SK-N-SH (cell line): ENCODE measurements around the gene FMN1. TPM values are rescaled to one million over a fixed set of nuclear protein-coding genes. Genes with fewer than 3 reads are reported as not detected.

Experiments used
- CTCF ChIA-PET: fragments of 300-600, 350-600 bp; formaldehyde crosslinking; extraction: SDS; loops from one replicate; lab custom pipeline; 2021; lab: Yijun Ruan, JAX
- POLR2A ChIA-PET: fragments of 350-600 bp; sonication (Branson Sonifier 250); formaldehyde crosslinking; extraction: SDS; loops from one replicate; lab custom pipeline; 2020; ENCODE audit warnings: antibody characterized with exemption, inconsistent platforms; lab: Yijun Ruan, JAX
- DNase-seq: peaks from one replicate; pipeline ENCODE4 v3.0.0; 2012
- H2AFZ ChIP-seq: fragments of 200-600 bp; sonication (generic); 2 replicates; pipeline ENCODE4 v1.8.1; 2016; ENCODE audit warnings: antibody characterized with exemption, mild to moderate bottlenecking, low read depth
- H3F3A ChIP-seq: fragments of 200-600 bp; sonication (generic); replicated peaks from 2 replicates; pipeline ENCODE3; 2016; ENCODE audit warnings: antibody characterized with exemption, mild to moderate bottlenecking; ENCODE audit not compliant: insufficient read depth
- H3K27ac ChIP-seq, 2 experiments: fragments of 200-500 bp in 1 of 2; fragments of 200-600 bp in 1 of 2; sonication (Bioruptor generic) in 1 of 2; sonication (generic), shearing (Covaris generic) in 1 of 2; 2 replicates each; pipeline versions ENCODE4 v1.5.1 to v1.6.1; 2014 to 2016; ENCODE audit warnings: low read depth in 2 of 2, inconsistent platforms in 1 of 2, low read length in 1 of 2, mild to moderate bottlenecking in 1 of 2, mixed read lengths in 1 of 2
- H3K27me3 ChIP-seq: fragments of 200-600 bp; sonication (generic), shearing (Covaris generic); 2 replicates; pipeline ENCODE4 v1.6.1; 2016; ENCODE audit warnings: mixed run types; ENCODE audit not compliant: insufficient read depth
- H3K36me3 ChIP-seq, 2 experiments: fragments of 200-500 bp in 1 of 2; fragments of 200-600 bp in 1 of 2; sonication (Bioruptor generic) in 1 of 2; sonication (generic) in 1 of 2; replicated peaks in 1 of 2; 2 replicates each; pipeline versions ENCODE3 to v1.5.1; 2014 to 2016; ENCODE audit warnings: low read length in 1 of 2, mild to moderate bottlenecking in 1 of 2; ENCODE audit not compliant: insufficient read depth in 2 of 2, control insufficient read depth in 1 of 2
- H3K4me1 ChIP-seq, 2 experiments: fragments of 200-500 bp in 1 of 2; fragments of 200-600 bp in 1 of 2; sonication (Bioruptor generic) in 1 of 2; sonication (generic), shearing (Covaris generic) in 1 of 2; 2 replicates each; pipeline versions ENCODE4 v1.5.1 to v1.6.1; 2014 to 2016; ENCODE audit warnings: low read depth in 1 of 2, low read length in 1 of 2, mixed run types in 1 of 2; ENCODE audit not compliant: insufficient read depth in 2 of 2, control insufficient read depth in 1 of 2
- H3K4me2 ChIP-seq: fragments of 200-600 bp; sonication (generic), shearing (Covaris generic); 2 replicates; pipeline ENCODE4 v1.6.1; 2017; ENCODE audit warnings: mixed run types
- H3K4me3 ChIP-seq, 2 experiments: fragments of 200-500 bp in 1 of 2; fragments of 200-600 bp in 1 of 2; sonication (Bioruptor generic) in 1 of 2; sonication (generic), shearing (Covaris generic) in 1 of 2; 2 replicates each; pipeline versions ENCODE4 v1.5.1 to v1.8.1; 2014 to 2016; ENCODE audit warnings: low read depth in 2 of 2, inconsistent platforms in 1 of 2, low read length in 1 of 2, mild to moderate bottlenecking in 1 of 2, mixed read lengths in 1 of 2, moderate library complexity in 1 of 2
- H3K79me2 ChIP-seq: fragments of 200-600 bp; sonication (generic); 2 replicates; pipeline ENCODE4 v1.8.1; 2017; ENCODE audit warnings: mild to moderate bottlenecking; ENCODE audit not compliant: insufficient read depth
- H3K9ac ChIP-seq: fragments of 200-600 bp; sonication (generic); 2 replicates; pipeline ENCODE4 v1.6.1; 2017; ENCODE audit warnings: mixed run types
- H3K9me2 ChIP-seq: fragments of 200-600 bp; sonication (generic); 2 replicates; pipeline ENCODE4 v1.6.1; 2017; ENCODE audit warnings: mixed run types
- H3K9me3 ChIP-seq: fragments of 200-600 bp; sonication (generic); 2 replicates; pipeline ENCODE4 v1.6.1; 2017; ENCODE audit warnings: mixed run types, mild to moderate bottlenecking, moderate library complexity
- H4K20me1 ChIP-seq: fragments of 200-600 bp; sonication (generic); 2 replicates; pipeline ENCODE4 v1.6.1; 2017; ENCODE audit warnings: mild to moderate bottlenecking, mixed run types; ENCODE audit not compliant: insufficient read depth
- CHD2 ChIP-seq: fragments of 150-350 bp; IDR thresholded peaks from 2 replicates; pipeline ENCODE4 v1.6.1; 2018; ENCODE audit warnings: low read length; ENCODE audit not compliant: partially characterized antibody
- CTCF ChIP-seq: fragments of 200-600 bp; sonication (generic); IDR thresholded peaks from 2 replicates; pipeline ENCODE4 v1.6.1; 2017; ENCODE audit warnings: antibody characterized with exemption, mild to moderate bottlenecking, moderate library complexity
- EZH2phosphoT487 ChIP-seq: fragments of 200-600 bp; sonication (generic); IDR thresholded peaks from 2 replicates; pipeline ENCODE4 v1.6.1; 2017; ENCODE audit warnings: low read depth, mixed run types, mild to moderate bottlenecking, antibody characterized with exemption, moderate library complexity, borderline replicate concordance
- FOSL2 ChIP-seq: IDR thresholded peaks from 2 replicates; pipeline ENCODE4 v1.4.0; 2012; ENCODE audit warnings: low read depth, mild to moderate bottlenecking, moderate library complexity, borderline replicate concordance
- FOXM1 ChIP-seq: IDR thresholded peaks from 2 replicates; pipeline ENCODE4 v1.4.0; 2012; ENCODE audit warnings: low read depth, mild to moderate bottlenecking
- GABPA ChIP-seq: IDR thresholded peaks from 2 replicates; pipeline ENCODE4 v1.4.0; 2012; ENCODE audit warnings: low read depth, mild to moderate bottlenecking
- IRF3 ChIP-seq: fragments of 150-350 bp; IDR thresholded peaks from 2 replicates; pipeline ENCODE4 v1.6.1; 2016; ENCODE audit warnings: mild to moderate bottlenecking, low read depth, low read length
- JUND ChIP-seq: IDR thresholded peaks from 2 replicates; pipeline ENCODE4 v1.4.0; 2012
- MAX ChIP-seq: IDR thresholded peaks from 2 replicates; pipeline ENCODE4 v1.4.0; 2012; ENCODE audit warnings: low read depth
- MEF2A ChIP-seq: IDR thresholded peaks from 2 replicates; pipeline ENCODE4 v1.4.0; 2012; ENCODE audit warnings: low read depth, borderline replicate concordance
- NFIC ChIP-seq: IDR thresholded peaks from 2 replicates; pipeline ENCODE4 v1.4.0; 2012; ENCODE audit warnings: borderline replicate concordance
- NRF1 ChIP-seq: IDR thresholded peaks from 2 replicates; pipeline ENCODE4 v1.6.1; 2012; ENCODE audit warnings: low read depth, mild to moderate bottlenecking, low read length
- RFX5 ChIP-seq: IDR thresholded peaks from 2 replicates; pipeline ENCODE4 v1.6.1; 2012; ENCODE audit warnings: mild to moderate bottlenecking, improper control_type of control experiment, low read length
- RXRA ChIP-seq: IDR thresholded peaks from 2 replicates; pipeline ENCODE4 v1.4.0; 2012; ENCODE audit warnings: low read depth, mild to moderate bottlenecking, borderline replicate concordance
- SIN3A ChIP-seq: IDR thresholded peaks from 2 replicates; pipeline ENCODE4 v1.6.1; 2012; ENCODE audit warnings: low read depth, mild to moderate bottlenecking, low read length, moderate library complexity, borderline replicate concordance
- TAF1 ChIP-seq: IDR thresholded peaks from 2 replicates; pipeline ENCODE4 v1.6.1; 2012; ENCODE audit warnings: low read depth, mild to moderate bottlenecking, low read length, moderate library complexity, borderline replicate concordance
- TCF12 ChIP-seq: IDR thresholded peaks from 2 replicates; pipeline ENCODE4 v1.4.0; 2012
- TEAD4 ChIP-seq: IDR thresholded peaks from 2 replicates; pipeline ENCODE4 v1.4.0; 2012; ENCODE audit warnings: mild to moderate bottlenecking, borderline replicate concordance; ENCODE audit not compliant: insufficient read depth
- USF2 ChIP-seq: fragments of 150-350 bp; IDR thresholded peaks from 2 replicates; pipeline ENCODE4 v1.6.1; 2017; ENCODE audit warnings: antibody characterized with exemption, low read length, low read depth, borderline replicate concordance
- ZBTB33 ChIP-seq: IDR thresholded peaks from 2 replicates; pipeline ENCODE4 v1.4.0; 2012; ENCODE audit warnings: low read depth, borderline replicate concordance
- WGBS: methylation state at CpG from one replicate; pipeline ENCODE4 v1.1.6; 2017; ENCODE audit warnings: low lambda C conversion rate; 5-methylcytosine and 5-hydroxymethylcytosine counted together
- polyA plus RNA-seq, 3 experiments: library from polyadenylated mRNA; depleted of rRNA; stranded (reverse); fragments of >200 nt; gene quantifications; 2 replicates each; pipeline ENCODE4 v1.2.3, GENCODE V29; 2012

The FMN1 gene
- polyA plus RNA-seq, 1 of the 3 experiments (the other 2 are of a cell fraction), result 9.1 TPM

- TF ChIP-seq FOSL2 (no peak), EZH2phosphoT487 (no peak), MEF2A (no peak), SIN3A (no peak), RXRA (no peak), TAF1 (no peak), JUND (peak; percentile 19; the same call in 1 of the 2 replicates), ZBTB33 (no peak), GABPA (no peak), CTCF (peak; percentile 80), IRF3 (no peak), FOXM1 (0 out of 2 replicates have a peak, but pooled peaks have one; percentile 40)
Measured at GRCh38 chr15:33086500-33087121, 107.9 kb downstream of the FMN1 start (continued).

GRCh38 chr15:33084661-33085060, 109.9 kb downstream of the FMN1 start:
- Histone ChIP-seq H3K4me1 (peaks cover 3 to 15% of the 10 kb centered on the region in 2 experiments), H3K27me3 (no peaks in the 10 kb centered on the region), H3K4me3 (no peak overlapping the region), H2AFZ (no peak overlapping the region), H4K20me1 (no peaks in the 10 kb centered on the region), H3K36me3 (peaks cover 0 to 69% of the 10 kb centered on the region in 2 experiments), H3K9me2 (no peaks in the 10 kb centered on the region), H3K27ac (no peak overlapping the region), H3K4me2 (no peak overlapping the region), H3F3A (peaks cover 25% of the 10 kb centered on the region), H3K9ac (no peak overlapping the region), H3K79me2 (peaks cover 96% of the 10 kb centered on the region), H3K9me3 (no peaks in the 10 kb centered on the region)
- WGBS, result 88% methylated on average over 4 of the region's 4 CpGs
- POLR2A ChIA-PET, result no interaction called here
- no peak for TF ChIP-seq CHD2
- no peak for TF ChIP-seq MAX
- no peak for TF ChIP-seq TCF12
- TF ChIP-seq EZH2phosphoT487, result no peak
- TF ChIP-seq GABPA, result no peak
- no peak for TF ChIP-seq RFX5
- no peak for TF ChIP-seq USF2
- TF ChIP-seq NFIC, result no peak
- no peak for TF ChIP-seq NRF1
- no peak for TF ChIP-seq TEAD4
- DNase-seq, result no peak
- CTCF ChIA-PET, result interaction anchor here (1.1 kb wide), 1 partner anchor 616 kb away, joined by 5 read pairs; no protein-coding TSS in a partner anchor
